Measurements from ENCODE around the gene TENM3. TPM values are rescaled to one million over a fixed set of nuclear protein-coding genes. Genes with fewer than 3 reads are reported as not detected.

TENM3 gene
- total RNA-seq, 4 donors from 2014 or later, result 19.7 to 47.2 (median 33.0) TPM

- no peak for TF ChIP-seq CTCF (IDR thresholded peaks at IDR 0.05)
- DNase-seq (ENCODE audit: low spot score) (no peak), ATAC-seq (ENCODE audit: low FRiP score) (no peak)
These were observed 309.7 kb downstream of the TENM3 start for GRCh38 chr4:182552948-182553347.

- TF ChIP-seq CTCF (IDR thresholded peaks at IDR 0.05), result no peak
- ATAC-seq (ENCODE audit: low FRiP score) (no peak), DNase-seq (ENCODE audit: low spot score) (no peak)
These were observed 310.5 kb downstream of the TENM3 start for GRCh38 chr4:182553653-182554052.

DNA sequence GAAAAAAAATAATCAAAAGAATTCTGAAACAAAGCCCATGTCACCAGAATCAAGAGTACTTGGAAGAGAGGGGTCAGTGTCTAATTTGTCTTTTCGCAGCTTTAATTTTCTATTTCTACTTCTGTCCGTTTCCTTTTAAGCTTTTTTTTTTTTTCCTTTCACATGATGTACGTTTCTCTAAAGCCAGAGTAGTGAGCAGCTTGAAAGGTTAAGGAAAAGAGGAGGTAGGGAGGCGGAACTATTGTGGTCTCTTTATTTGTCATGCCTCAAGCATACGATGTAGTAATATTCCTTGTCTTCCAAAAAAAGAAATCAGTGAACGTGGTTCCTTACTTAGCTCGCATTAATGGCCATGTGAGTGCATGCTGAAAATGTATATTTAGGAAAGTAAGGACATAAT is 311.5 kb downstream of the TENM3 start:
- no peak for TF ChIP-seq CTCF (IDR thresholded peaks at IDR 0.05)
- DNase-seq (ENCODE audit: low spot score) (no peak), ATAC-seq (ENCODE audit: low FRiP score) (no peak)

GRCh38 chr4:182555997-182556418 is 312.8 kb downstream of the TENM3 start:
- no peak for TF ChIP-seq CTCF (IDR thresholded peaks at IDR 0.05)
- DNase-seq (ENCODE audit: low spot score), result no peak
- no peak for ATAC-seq (ENCODE audit: low FRiP score)

DNA sequence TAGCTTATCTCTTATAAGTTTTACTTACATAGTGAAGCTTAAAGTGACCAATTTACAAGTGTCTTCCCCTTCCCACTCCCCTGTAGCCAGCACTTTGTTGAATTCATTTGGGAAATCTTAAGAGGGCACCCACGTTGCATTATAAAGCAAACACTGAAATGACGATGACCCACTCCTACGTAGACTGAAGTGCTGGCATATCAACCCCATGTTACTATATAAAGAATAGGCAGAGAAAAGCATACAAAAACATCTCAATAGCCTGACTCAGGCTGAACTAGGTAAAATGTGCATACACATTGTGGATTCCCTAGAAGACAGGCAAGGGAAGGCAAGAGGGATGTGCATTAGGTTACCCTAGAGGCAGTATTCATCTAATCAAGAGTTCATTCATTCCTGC is 313.4 kb downstream of the TENM3 start:
- no peak for DNase-seq (ENCODE audit: low spot score)
- ATAC-seq (ENCODE audit: low FRiP score), result no peak
- no peak for TF ChIP-seq CTCF (IDR thresholded peaks at IDR 0.05)

GRCh38 chr4:182560358-182560757 is 317.2 kb downstream of the TENM3 start:
- TF ChIP-seq CTCF (IDR thresholded peaks at IDR 0.05), result no peak
- ATAC-seq (ENCODE audit: low FRiP score), result no peak
- DNase-seq (ENCODE audit: low spot score), result no peak

GRCh38 chr4:182562350-182562749 is 319.1 kb downstream of the TENM3 start:
- TF ChIP-seq CTCF (IDR thresholded peaks at IDR 0.05), result no peak
- DNase-seq (ENCODE audit: low spot score), result no peak
- ATAC-seq (ENCODE audit: low FRiP score), result no peak

Measured in omental fat pad (tissue), 4 donors.